IPS-18c (cell line): ENCODE data around the gene GPR180.

ENCODE experiments used
- H3K4me3 ChIP-seq: 2 replicates; pipeline ENCODE4 v1.7.0; 2013; ENCODE audit warnings: low read depth, mild to moderate bottlenecking, low read length, moderate library complexity; ENCODE audit not compliant: insufficient read depth
- H3K9me3 ChIP-seq: one replicate; pipeline ENCODE4 v1.6.1; 2013; ENCODE audit warnings: mild to moderate bottlenecking, low read length, moderate library complexity; ENCODE audit not compliant: control insufficient read depth, insufficient read depth

The GPR180 gene

GRCh38 chr13:94601446-94602431 is at the start of gene GPR180:
Gene GPR180, plus strand, starts transcription at chr13:94601857. Its CDS starts 71 bp downstream, at chr13:94601928.
- peak within 1 kb of the TSS; percentile 86 for H3K4me3 ChIP-seq

GRCh38 chr13:94552095-94552494 is 49.6 kb upstream of the GPR180 start:
- Histone ChIP-seq H3K9me3 (no peaks in the 10 kb centered on the region), H3K4me3 (no peak overlapping the region)

More at GRCh38 chr13:94601446-94602431, at the start of gene GPR180:
- no peaks in the 10 kb centered on the region for H3K9me3 ChIP-seq

- H3K4me3 ChIP-seq = no peak overlapping the region
- no peaks in the 10 kb centered on the region for H3K9me3 ChIP-seq
Measured at GRCh38 chr13:94553766-94554165, 47.9 kb upstream of the GPR180 start.

DNA sequence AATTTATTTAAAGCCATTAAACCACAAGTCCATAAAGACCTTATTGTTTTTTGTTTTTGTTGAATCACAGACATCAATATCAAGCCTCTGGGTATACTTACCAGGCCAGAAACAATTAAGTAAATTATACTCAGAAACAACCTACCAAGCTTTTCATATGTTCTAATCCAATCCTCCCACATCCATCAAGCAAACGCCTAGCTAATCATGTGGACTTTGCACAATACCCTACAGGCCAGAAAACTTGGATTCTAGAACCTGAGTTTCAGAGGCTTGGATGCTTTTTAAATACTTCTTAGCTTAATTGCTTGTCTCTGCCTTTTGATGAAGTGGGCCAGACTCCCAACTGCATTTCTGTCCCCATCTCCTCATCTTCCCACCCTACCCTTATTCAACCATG is 45.6 kb upstream of the GPR180 start:
- no peaks in the 10 kb centered on the region for H3K9me3 ChIP-seq
- H3K4me3 ChIP-seq = no peak overlapping the region

DNA sequence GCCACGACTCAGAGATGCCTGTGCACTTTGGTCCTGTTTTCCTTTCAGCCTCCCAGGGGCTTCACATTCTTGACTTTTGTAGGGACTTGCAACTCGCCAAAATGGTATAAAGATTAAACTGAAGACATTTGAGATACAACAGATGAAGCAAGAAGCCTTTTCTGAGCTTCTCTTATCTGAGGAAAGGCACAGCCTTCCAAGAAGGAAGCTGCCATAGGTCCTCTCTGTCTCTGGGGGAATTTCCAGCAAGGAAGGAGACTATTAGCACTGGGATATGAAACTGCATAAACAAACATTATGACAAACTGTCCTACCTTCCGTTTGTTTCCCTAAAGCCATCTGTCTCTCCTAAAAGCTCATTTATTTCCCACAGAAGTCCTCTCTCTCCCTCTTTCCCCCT is 45.0 kb upstream of the GPR180 start:
- Histone ChIP-seq H3K4me3 (no peak overlapping the region), H3K9me3 (no peaks in the 10 kb centered on the region)

DNA sequence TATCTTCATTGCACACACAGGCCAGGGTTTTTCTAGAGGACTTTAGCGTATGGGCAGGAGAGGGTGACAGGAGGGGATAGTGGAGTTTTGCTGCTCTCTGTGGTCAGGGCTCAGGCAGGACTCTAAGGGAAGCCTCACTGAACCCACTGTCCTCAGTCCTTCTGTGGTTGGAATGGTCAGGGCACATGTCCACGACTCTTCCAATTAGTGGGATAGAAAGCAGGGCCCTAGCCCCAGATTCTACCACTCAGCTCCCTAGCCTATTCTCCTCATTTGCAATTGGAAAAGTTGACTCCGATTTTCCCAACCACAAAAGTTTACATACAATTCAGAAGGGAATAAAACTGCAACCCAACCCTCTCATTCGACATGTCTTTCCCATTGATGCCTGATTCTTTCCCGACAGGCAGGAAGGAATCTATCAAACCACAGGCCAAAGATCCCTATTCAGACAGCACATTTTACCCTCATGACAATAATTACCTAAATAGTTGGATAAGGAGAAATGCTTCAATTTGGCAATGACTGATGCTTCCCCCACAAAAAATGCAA is 43.9 kb upstream of the GPR180 start:
- H3K9me3 ChIP-seq = no peaks in the 10 kb centered on the region
- H3K4me3 ChIP-seq = no peak overlapping the region

- Histone ChIP-seq H3K9me3 (no peaks in the 10 kb centered on the region), H3K4me3 (no peak overlapping the region)
Measured at GRCh38 chr13:94558716-94559115, 42.9 kb upstream of the GPR180 start.

DNA sequence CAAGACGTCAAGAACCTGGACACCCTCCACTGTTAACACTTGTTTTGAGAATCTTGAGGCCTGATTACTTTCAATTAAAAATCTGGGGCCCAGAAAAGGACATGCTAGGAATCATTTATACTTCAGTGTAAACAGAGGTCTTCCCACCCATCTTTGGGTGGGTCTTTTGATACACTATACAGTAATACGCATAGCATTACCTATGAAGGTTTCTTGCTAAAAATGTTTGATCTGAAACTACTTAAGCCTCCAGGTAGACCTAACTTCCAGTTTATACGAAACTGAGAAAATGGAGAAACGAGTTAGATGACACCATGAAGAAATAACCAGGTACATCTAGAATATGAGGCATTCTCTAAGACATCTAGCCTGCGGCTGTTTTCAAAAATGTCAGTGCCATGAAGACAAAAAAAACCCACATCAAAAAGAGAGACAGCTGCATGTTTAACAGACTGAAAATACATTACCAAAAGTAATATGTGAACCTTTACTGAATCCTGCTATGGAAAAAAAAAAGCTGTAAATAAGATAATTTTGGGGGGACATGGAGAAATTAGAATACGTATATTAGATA is 42.3 kb upstream of the GPR180 start:
- H3K4me3 ChIP-seq = no peak overlapping the region
- no peaks in the 10 kb centered on the region for H3K9me3 ChIP-seq

DNA sequence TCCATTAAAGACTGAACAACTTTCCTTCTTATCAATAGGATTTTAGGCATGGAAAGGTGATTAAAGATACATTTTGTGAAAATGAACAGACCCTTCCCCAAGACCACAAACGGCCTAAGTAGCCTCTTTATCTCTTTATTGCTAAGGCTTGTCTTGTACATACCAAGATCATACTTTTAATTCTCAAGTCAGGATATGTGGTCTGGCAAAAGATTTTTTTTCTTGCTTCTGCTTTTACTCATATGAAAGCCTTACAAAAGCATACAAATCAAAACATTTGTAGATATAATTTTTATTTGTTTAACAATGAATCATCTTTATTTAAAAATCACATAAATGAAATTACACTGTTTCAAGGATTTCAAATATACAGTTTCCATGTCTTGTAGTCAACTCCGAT is 41.5 kb upstream of the GPR180 start:
- H3K9me3 ChIP-seq = no peaks in the 10 kb centered on the region
- H3K4me3 ChIP-seq = no peak overlapping the region

DNA sequence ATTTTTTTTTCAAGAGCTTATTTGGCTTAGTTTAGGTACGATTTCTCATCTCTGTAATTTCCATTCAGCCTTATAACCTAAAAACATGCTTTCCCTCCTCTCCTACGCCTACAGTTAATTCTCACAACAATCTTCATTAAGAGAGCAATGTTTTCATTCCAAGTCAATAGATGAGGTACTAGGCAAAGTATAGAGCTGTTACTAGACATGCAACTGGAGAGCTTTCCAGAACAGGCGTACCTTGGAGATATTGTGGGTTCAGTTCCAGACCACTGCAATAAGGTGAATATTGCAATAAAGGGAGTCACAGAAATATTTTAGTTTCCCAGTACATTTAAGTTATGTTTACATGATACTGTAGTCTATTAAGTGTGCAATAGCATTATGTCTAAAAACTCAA is 40.5 kb upstream of the GPR180 start:
- Histone ChIP-seq H3K9me3 (no peaks in the 10 kb centered on the region), H3K4me3 (no peak overlapping the region)

- Histone ChIP-seq H3K9me3 (no peaks in the 10 kb centered on the region), H3K4me3 (no peak overlapping the region)
Measured at GRCh38 chr13:94567581-94567980, 34.1 kb upstream of the GPR180 start.

- Histone ChIP-seq H3K4me3 (no peak overlapping the region), H3K9me3 (no peaks in the 10 kb centered on the region)
Measured at GRCh38 chr13:94568443-94568842, 33.2 kb upstream of the GPR180 start.

- Histone ChIP-seq H3K4me3 (no peak overlapping the region), H3K9me3 (no peaks in the 10 kb centered on the region)
Measured at GRCh38 chr13:94569615-94570014, 32.0 kb upstream of the GPR180 start.

- Histone ChIP-seq H3K4me3 (no peak overlapping the region), H3K9me3 (no peaks in the 10 kb centered on the region)
Measured at GRCh38 chr13:94579063-94579462, 22.6 kb upstream of the GPR180 start.

- Histone ChIP-seq H3K9me3 (no peaks in the 10 kb centered on the region), H3K4me3 (no peak overlapping the region)
Measured at GRCh38 chr13:94583926-94584325, 17.7 kb upstream of the GPR180 start.

DNA sequence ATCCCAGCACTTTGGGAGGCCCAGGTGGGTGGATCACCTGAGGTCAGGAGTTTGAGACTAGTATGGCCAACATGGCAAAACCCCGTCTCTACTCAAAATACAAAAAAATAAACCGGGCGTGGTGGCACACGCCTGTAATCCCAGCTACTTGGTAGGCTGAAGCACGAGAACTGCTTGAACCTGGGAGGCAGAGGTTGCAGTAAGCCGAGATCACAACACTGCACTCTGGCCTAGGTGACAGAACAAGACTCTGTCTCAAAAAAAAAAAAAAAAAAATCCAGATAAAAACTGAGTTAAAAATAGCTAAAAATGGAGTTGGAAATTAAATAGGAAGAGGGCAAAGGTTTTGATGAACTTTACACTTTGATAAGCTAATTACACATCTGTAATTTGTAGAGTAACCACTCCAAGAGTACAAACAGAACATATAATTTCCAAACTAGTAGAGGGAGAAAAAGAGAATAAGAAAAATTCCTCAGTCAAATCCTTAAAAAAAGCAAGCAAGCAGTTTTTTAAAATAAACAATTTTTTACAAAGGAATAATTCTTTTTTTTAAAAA is 16.0 kb upstream of the GPR180 start:
- Histone ChIP-seq H3K4me3 (no peak overlapping the region), H3K9me3 (no peaks in the 10 kb centered on the region)

- Histone ChIP-seq H3K9me3 (no peaks in the 10 kb centered on the region), H3K4me3 (no peak overlapping the region)
Measured at GRCh38 chr13:94586371-94586770, 15.3 kb upstream of the GPR180 start.

- no peaks in the 10 kb centered on the region for H3K9me3 ChIP-seq
- no peak overlapping the region for H3K4me3 ChIP-seq
Measured at GRCh38 chr13:94588541-94588940, 13.1 kb upstream of the GPR180 start.
